GM10266 (cell line): Measurements from ENCODE around the gene MTHFSD.

Experiments used
- DNase-seq: peaks from one replicate; pipeline ENCODE4 v3.0.0; 2012; ENCODE audit errors: extremely low spot score
- CTCF ChIP-seq: IDR thresholded peaks from 2 replicates; pipeline ENCODE4 v1.5.1; 2012; ENCODE audit warnings: mild to moderate bottlenecking, low read depth; ENCODE audit not compliant: control insufficient read depth, insufficient read depth; ENCODE audit errors: missing control alignments

Gene MTHFSD

DNA sequence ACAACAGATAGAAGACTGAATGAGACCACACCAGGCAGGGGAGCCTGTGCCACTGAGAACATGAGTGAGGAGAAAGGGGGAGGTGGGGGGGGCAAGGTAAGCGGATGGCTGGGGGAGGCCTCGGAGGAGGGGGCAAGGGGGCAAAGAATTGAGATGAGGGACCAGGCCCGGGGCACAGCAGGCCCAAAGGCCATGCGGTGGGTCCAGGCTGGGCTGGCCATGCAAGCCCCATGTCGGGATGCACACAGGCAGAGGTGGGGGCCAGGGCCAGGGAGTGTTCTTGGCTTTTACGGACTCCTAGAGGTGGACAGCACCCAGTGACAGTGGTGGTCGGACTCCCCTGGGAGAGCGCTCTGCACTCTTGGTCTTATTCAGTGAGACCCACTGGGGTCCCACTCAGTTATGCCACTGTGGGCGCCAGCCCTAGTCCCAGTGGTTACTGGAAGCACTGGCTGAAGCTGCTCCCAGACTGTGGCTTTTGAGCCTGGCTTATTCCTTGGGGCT is 4.8 kb upstream of the MTHFSD start:
- TF ChIP-seq CTCF: no peak
- no peak for DNase-seq

- no peak for DNase-seq
- no peak for TF ChIP-seq CTCF
Observed at GRCh38 chr16:86558355-86559193, 3.5 kb upstream of the MTHFSD start.

DNA sequence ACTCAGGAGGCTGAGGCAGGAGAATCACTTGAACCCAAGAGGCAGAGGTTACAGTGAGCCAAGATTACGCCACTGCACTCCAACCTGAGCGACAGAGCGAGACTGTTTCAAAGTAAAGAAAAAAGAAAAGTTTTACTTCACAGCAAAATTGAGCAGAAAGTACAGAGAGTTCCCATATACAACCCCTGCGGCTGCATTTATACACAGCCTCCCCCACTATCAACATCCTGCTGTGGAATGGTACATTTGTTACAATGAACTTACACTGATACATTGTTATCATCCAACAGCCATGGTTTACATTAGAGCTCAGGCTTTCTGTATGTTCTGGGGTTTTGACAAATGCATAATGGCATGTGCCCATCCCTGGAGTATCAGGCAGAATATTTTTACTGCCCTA is 2.6 kb upstream of the MTHFSD start:
- no peak for DNase-seq
- TF ChIP-seq CTCF: no peak

- no peak for TF ChIP-seq CTCF
- DNase-seq: no peak
Observed at GRCh38 chr16:86556576-86556975, 1.5 kb upstream of the MTHFSD start.

DNA sequence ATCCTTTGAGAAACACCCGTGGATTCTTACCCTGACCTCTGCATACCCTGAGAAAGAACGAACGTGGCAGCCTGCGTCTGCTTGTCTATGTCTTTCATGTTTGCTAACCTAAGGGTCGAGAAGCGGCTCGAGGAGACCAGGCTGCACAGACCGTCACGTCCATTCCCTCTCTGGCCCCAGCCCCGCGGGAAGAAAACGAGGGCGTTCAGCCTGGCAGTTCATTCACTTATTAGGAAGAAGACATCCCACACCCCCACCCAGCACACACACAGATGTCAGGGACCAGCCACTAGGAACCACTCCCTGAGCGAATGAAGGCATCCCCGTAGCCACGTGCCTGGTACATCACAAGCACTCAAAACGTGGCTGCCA is 655 bp upstream of the MTHFSD start:
- no peak for DNase-seq
- TF ChIP-seq CTCF: no peak

- no peak for DNase-seq
- TF ChIP-seq CTCF: no peak
Observed at GRCh38 chr16:86554599-86554916, 477 bp downstream of the MTHFSD start.

DNA sequence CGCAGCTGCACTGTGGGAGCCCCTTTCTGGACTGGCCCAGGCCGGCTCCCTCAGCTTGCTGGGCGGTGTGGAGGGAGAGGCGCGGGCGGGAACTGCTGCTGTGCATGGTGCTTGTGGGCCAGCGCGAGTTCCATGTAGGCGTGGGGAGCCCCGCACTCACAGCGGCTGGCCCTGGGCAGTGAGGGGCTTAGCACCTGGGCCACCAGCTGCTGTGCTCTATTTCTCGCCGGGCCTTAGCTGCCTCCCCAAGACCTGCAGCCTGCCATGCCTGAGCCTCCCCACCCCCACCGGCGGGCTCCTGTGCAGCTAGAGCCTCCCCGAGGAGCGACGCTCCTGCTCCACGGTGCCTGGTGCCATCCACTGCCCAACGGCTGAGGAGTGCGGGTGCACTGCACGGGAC is 1.7 kb downstream of the MTHFSD start:
- TF ChIP-seq CTCF: no peak
- DNase-seq: no peak
